ENCODE data around the gene SIL1.

DNA sequence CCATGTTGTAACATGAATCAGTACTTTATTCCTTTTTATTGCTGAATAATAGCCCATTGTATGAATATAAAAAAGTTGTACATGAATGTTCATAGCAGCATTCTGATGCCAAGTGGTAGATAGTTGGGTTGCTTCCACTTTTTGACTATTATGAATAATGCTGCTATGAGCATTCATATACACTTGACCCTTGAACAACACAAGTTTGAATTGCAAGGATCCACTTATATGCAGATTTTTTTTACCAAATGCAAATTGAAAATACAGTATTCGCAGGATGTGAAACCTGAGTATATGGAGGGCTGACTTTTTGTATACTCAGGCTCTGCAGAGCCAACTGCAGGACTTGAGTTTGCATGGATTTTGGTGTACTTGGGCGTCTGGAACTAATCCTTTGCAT lies 14.7 kb upstream of the SIL1 start:
- TF ChIP-seq EP300 (IDR thresholded peaks at IDR 0.05) = no peak
- TF ChIP-seq, protein P1, sequence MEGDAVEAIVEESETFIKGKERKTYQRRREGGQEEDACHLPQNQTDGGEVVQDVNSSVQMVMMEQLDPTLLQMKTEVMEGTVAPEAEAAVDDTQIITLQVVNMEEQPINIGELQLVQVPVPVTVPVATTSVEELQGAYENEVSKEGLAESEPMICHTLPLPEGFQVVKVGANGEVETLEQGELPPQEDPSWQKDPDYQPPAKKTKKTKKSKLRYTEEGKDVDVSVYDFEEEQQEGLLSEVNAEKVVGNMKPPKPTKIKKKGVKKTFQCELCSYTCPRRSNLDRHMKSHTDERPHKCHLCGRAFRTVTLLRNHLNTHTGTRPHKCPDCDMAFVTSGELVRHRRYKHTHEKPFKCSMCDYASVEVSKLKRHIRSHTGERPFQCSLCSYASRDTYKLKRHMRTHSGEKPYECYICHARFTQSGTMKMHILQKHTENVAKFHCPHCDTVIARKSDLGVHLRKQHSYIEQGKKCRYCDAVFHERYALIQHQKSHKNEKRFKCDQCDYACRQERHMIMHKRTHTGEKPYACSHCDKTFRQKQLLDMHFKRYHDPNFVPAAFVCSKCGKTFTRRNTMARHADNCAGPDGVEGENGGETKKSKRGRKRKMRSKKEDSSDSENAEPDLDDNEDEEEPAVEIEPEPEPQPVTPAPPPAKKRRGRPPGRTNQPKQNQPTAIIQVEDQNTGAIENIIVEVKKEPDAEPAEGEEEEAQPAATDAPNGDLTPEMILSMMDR (IDR thresholded peaks at IDR 0.05) = no peak

Data from gastroesophageal sphincter (tissue), 3 donors.